GM12875 (cell line): ENCODE data around the gene TUBB4B.

Experiments used
- H3K4me3 ChIP-seq: one replicate; pipeline ENCODE4 v1.5.1; 2011; ENCODE audit warnings: low read depth, low read length, control low read depth
- TF ChIP-seq, protein P1 (sequence below): IDR thresholded peaks from 2 replicates; pipeline ENCODE4 v1.5.1; 2011; ENCODE audit warnings: low read depth, mild to moderate bottlenecking, control low read depth, inconsistent platforms, low read length, moderate library complexity, borderline replicate concordance; ENCODE audit not compliant: insufficient read depth

The TUBB4B gene

DNA sequence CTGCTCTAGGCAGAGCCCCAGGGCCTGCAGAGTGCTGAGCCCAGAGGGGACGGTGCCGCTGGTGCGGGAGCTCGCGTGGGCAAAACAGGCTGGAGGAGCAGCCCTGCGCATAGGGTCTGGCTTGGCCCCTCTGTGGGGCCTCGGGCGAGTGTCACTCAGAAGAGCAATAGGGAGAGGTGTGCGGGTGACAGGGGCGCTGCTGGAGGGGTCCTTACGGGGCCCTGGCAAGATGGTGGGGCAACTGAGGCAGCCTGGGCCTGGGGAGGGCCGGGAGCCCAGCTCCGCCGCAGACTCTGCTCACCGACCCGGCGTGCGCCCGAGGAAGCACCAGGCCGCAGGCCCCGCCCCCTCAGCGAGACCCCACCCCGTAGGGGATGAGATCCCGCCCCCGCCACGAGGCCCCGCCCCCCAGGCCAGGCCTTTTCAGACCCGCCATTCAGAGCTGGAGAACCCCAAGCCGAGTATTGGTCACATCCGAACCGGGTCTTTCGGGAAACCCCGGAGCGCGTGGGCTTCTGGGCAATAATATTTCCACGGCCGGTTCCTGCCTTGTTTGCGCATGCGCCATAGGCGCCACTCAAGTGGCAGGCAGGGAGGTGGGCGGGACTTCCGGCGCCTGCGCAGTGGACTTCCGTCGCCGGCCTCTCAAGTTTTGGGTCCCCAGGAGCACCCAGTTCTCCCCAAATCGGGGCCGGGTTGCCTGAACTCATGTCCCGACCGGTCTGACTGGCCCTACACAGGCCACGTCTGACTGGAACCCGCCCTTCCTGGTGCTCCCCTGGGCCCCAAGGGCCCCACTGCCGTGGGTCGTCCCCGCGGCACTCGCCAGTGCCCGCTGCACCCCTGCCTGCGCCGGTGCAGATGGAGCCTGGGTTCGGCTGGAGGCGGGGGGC is 17.8 kb upstream of the TUBB4B start:
- TF ChIP-seq, protein P1, sequence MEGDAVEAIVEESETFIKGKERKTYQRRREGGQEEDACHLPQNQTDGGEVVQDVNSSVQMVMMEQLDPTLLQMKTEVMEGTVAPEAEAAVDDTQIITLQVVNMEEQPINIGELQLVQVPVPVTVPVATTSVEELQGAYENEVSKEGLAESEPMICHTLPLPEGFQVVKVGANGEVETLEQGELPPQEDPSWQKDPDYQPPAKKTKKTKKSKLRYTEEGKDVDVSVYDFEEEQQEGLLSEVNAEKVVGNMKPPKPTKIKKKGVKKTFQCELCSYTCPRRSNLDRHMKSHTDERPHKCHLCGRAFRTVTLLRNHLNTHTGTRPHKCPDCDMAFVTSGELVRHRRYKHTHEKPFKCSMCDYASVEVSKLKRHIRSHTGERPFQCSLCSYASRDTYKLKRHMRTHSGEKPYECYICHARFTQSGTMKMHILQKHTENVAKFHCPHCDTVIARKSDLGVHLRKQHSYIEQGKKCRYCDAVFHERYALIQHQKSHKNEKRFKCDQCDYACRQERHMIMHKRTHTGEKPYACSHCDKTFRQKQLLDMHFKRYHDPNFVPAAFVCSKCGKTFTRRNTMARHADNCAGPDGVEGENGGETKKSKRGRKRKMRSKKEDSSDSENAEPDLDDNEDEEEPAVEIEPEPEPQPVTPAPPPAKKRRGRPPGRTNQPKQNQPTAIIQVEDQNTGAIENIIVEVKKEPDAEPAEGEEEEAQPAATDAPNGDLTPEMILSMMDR: no peak
- H3K4me3 ChIP-seq: peak overlapping the region; percentile 70

DNA sequence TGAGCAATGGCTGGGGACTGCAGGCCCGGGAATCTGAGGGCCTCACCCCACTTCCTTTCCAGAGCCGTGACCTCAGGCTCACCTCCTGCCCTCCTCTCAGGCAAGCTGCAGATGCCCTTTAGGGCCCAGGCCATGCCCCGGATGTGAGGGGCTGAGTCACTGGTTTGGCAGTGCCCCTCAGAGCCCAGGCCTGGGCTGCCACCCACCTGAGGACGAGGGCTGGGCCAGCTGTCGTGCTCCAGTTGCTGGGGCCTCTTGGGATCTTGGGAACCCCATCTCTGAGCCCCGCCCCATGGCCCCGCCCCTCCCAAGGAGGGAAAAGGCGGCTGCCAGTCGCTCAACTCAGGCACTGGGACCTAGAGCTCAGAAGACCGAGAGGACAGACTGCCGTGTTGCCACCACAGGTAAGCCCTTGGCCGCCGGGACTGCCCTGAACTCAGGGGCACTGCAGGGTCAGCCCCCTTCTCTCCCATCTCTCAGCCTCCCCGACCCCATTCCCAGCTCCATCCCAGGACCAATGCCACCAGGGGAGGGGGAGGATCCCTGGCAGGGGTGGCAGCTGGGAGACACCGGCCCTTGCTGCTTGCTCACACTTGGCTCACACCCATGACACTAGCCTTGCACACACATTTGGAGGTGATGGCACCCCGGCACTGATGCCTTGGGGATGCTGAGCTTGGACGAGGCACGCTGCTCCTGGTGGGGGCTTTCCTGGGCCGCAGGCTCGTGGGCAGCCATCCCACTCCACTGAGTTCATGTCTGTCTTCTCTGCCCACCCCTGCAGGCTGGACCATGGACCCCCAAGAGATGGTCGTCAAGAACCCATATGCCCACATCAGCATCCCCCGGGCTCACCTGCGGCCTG is 16.0 kb upstream of the TUBB4B start, which contains the start of gene CYSRT1:
Gene CYSRT1 (plus strand): TSS at position 345 of the 865 bp plus-strand sequence. CDS start 448 bp downstream, at position 793.
- TF ChIP-seq, protein P1: no peak

DNA sequence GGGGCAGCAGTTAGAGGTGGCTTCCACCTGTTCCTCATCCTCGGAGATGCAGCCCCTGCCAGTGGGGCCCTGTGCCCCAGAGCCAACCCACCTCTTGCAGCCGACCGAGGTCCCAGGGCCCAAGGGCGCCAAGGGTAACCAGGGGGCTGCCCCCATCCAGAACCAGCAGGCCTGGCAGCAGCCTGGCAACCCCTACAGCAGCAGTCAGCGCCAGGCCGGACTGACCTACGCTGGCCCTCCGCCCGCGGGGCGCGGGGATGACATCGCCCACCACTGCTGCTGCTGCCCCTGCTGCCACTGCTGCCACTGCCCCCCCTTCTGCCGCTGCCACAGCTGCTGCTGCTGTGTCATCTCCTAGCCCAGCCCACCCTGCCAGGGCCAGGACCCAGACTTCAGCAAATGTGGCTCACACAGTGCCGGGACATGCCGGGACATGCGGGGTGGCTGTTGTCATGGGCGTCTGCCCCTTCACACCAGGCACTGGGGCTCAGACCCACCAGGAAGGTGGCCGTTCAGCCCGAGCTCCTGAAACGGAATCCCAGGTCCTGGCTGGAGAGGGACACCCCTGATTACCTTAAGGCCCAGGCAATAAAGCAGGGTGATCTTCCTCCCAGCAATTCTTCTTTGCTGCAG is 15.3 kb upstream of the TUBB4B start:
- TF ChIP-seq, protein P1: no peak
- H3K4me3 ChIP-seq: no peak overlapping the region

More for the DNA sequence above, 16.0 kb upstream of the TUBB4B start, which contains the start of gene CYSRT1:
- H3K4me3 ChIP-seq: peak within 1 kb of the TSS; percentile 70

DNA sequence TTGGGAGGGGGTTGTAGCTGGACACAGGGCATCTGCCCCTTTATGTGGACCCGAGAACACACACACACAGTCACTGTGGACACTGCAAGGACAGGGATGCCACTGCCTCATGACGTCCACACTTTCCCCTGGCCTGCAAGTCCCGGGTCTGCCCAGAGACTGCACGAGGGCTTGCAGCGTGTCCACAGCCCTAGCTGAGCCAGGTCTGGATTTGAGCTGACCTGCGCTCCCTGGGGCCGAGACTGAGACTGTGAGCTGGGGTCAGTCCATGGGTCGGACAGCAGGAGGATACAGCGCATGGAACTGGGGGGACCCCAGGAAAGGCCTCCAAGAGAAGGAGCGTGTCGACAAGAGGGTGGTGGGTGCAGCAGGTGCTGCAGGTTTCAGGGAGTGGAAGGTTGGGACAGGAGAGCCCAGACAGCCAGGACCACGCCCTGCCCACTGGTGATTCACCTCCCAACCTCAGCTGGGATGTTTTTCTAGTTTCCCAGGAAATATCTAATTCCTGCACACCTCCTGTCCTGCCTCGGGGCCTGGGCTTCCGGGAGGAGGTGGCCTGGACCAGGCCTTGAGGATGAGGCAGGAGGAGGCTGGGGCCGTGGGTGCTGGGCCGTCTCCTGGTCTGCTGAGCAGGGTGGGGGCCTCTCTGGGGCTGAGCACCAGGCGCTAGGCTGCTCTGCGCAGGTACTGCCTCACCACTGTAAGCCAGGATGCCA is 14.6 kb upstream of the TUBB4B start:
- TF ChIP-seq, protein P1: no peak
- no peak overlapping the region for H3K4me3 ChIP-seq

DNA sequence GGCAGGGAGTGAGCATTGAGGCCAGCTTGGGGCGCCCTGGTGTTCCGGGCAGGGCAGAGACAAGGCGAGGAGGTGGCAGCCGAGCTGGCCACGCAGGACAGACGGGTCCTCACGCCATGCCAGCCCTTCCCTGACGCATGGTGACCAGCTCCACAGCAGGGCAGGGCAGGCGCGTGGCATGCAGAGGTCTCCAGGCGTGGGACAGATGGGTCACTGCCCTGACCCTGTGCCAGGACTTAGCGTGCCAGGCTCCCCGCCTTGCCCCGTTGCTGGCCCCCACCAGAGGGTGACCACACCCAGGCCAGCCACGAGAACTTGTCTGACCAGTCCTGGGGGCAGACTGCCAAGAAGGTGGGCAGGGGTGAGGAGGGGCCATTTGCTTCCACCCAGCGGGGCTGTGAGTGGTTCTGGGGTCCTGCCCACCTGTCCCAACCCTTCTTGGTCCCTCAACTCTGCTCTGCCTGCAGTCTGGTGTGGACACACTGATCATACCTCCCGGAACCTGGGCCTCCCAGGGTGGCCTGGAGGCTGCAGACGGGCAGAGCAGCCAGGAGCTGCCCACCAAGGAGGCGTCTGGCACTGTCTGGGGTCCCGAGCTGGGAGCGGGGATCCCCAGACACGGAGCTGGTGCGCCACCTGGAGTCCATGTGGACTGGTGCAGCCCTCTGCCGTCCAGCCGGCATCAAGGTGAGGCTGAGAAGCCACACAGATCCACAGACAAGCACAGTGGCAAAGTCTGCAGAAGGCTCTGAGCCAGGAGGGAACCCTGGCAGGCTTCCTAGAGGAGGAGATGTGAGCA is 13.8 kb upstream of the TUBB4B start, which contains the start of gene RNF224:
Gene RNF224 (plus strand): TSS at position 449 of the 799 bp plus-strand sequence. CDS start 834 bp downstream, outside the sequence.
- H3K4me3 ChIP-seq: no peak within 1 kb of the TSS
- TF ChIP-seq, protein P1: peak; percentile 95
